Subcutaneous preadipocyte (primary cell): ENCODE results near the gene SLC66A2. TPM values are rescaled to one million over a fixed set of nuclear protein-coding genes. Genes with fewer than 3 reads are reported as not detected.

ENCODE experiments used
- total RNA-seq: library from RNA; depleted of rRNA; stranded (reverse); fragments of >200 nt; gene quantifications from 2 replicates; pipeline ENCODE4 v1.2.3, GENCODE V29; 2012

The SLC66A2 gene
- total RNA-seq: 27.6 and 28.3 TPM in 2 replicates

DNA sequence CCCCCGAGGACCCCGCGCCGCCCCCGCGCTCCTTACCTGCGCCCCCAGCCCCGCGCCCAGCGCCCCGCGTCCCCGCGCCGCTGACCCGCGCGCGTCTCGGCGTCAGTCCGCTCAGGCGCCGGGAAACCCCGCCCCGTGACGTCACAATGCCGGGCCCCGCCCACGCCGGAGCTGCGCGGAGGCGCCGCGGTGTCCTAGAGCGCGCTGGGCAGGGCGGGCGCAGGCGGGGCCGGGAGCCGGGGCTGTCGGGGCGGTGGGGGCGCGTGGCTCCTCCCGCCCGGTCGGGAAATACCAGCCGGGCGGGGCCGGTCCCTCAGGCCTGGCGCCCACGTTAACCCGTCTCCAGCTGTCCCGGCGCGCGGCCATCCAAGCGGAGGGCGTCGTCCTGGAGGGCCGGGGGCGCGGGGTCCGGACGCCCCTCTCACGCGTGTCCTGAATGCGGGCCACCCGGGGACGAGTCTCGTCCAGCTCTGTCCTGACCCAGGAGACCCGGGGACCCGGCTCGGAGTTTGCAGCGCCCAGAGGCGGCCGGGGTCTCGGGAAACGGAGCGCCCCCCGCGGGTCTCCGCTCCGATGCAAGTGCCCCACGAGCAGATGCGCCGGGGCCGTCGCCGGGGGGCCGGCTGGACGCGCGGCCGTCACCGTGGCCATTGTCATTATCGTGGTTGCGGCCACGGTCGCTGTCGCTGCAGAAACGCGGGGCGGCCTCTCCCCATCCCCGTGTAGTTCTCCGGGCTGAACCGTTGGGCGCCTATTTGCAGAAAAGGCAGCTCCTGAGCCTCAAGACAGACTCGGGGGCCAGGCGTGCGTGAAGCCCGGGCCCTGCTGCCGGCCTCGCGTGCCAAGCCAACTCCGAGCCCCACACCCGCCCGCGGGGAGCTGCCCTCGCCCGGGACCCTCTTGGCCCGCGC is at the start of gene SLC66A2:
Gene SLC66A2, minus strand, starts transcription at position 109 of the 911 bp plus-strand sequence. CDS start 727 bp downstream, outside the sequence.

DNA sequence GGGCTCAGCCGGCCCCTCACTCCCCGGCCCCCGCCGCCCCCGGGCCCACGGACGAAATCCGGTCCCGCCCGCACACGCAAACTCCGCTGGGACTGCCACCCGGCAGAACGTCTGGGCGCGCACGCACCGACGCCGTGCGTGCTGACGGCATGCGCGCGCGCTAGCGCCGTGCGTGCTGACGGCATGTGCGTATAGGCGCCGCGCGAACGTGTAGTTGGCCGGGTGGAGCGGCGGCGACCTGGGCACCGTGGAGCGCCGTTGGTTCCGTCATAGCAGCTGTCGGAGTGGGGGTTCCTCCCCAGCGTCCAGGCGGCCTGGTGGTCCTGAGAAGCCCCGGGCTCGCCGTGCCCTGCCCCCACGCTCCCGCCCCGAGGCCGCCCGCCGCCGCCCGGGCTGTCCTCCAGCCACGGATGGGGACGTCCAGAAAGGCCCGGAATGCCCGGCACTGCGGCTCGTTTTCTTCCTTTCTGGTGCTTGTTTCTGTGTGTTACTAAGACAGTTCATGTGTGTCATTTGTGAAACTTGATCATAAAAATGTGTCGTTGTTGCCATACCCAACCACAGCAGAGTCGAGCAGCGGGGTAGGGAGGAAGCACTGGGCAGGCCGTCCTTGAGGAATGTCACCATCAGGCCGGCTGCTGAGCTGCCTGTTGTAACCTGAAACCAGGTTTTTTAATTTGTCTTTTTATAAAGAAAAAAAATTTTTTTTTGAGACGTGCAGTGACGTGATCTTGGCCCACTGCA is 37.2 kb upstream of the SLC66A2 start, which contains the start of gene TXNL4A:
Gene TXNL4A, minus strand, starts transcription at position 113 of the 744 bp plus-strand sequence. CDS start 171 bp downstream, outside the sequence.

DNA sequence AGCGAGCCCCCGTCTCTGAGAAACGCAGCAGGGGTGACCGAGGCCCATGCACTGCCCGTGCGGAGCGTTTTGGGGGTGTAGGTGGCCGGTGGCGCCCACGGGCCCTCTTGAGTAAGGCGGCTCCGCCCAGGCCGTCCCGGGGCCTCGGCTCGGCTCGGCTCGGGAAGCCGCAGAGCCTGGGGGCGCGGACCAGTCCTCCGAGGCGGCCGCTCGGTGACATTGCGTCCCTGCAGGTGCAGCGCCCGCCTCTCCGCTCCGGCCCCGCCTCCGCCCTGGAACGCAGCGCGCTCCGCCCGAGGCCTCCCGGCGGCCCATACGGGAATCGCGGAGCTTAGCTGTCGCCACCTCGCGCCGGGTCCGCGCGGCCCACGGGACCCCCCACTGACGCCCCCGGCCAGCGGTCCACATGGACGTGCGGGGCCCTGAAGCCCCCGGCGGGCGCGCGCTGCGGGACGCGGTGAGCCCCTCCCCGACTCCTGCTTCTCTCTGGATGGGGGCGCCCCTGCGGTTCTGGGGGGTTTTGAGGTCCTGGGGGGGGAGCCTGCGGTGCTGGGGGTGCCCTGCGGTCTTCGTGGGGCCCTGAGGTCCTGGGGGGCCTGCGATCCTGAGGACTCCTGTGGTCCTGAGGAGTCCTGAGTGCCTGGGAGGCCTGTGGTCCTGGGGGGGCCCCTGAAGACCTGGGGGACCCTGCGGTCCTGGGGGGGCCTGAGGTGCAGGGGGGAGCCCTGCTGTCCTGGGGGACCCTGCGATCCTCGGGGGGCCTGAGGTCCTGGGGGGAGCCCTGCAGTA is 13.1 kb upstream of the SLC66A2 start, which contains the start of gene HSBP1L1:
Gene HSBP1L1, plus strand, starts transcription at position 314 of the 789 bp plus-strand sequence. Its CDS starts 93 bp downstream, at position 407.

Other genes starting within 250 kb of the SLC66A2 start
- gene KCNG2, start 153.7 kb downstream of the SLC66A2 start, total RNA-seq: not detected in 2 replicates
- 2.5 and 3.3 TPM in 2 replicates for gene HSBP1L1, start 13.0 kb upstream of the SLC66A2 start, total RNA-seq
- gene TXNL4A, start 36.9 kb upstream of the SLC66A2 start, total RNA-seq: 50.4 and 65.0 TPM in 2 replicates
- gene RBFA, start 82.8 kb upstream of the SLC66A2 start, total RNA-seq: 38.5 and 39.7 TPM in 2 replicates
- 17.3 and 28.2 TPM in 2 replicates for gene ADNP2, start 157.6 kb upstream of the SLC66A2 start, total RNA-seq